Endodermal cell (in vitro differentiated cells): Measurements from ENCODE around the gene SOX6. TPM values are rescaled to one million over a fixed set of nuclear protein-coding genes. Genes with fewer than 3 reads are reported as not detected.

Source experiments
- DNase-seq: peaks from one replicate; pipeline ENCODE4 v3.0.0-alpha.2; 2017
- H3K27ac ChIP-seq: 2 replicates; pipeline ENCODE4 v1.5.1; 2013; ENCODE audit warnings: mild to moderate bottlenecking, low read depth, low read length, moderate library complexity
- H3K27me3 ChIP-seq: 2 replicates; pipeline ENCODE4 v1.6.1; 2013; ENCODE audit warnings: mild to moderate bottlenecking, low read length, moderate library complexity; ENCODE audit not compliant: insufficient read depth, control insufficient read depth, poor library complexity, severe bottlenecking
- H3K36me3 ChIP-seq: 2 replicates; pipeline ENCODE4 v1.7.0; 2013; ENCODE audit warnings: mild to moderate bottlenecking, low read length, moderate library complexity; ENCODE audit not compliant: control insufficient read depth, insufficient read depth
- H3K4me1 ChIP-seq: one replicate; pipeline ENCODE4 v1.7.0; 2013; ENCODE audit warnings: low read length; ENCODE audit not compliant: control insufficient read depth, insufficient read depth
- H3K4me3 ChIP-seq: 2 replicates; pipeline ENCODE4 v1.5.1; 2013; ENCODE audit warnings: mild to moderate bottlenecking, low read length, moderate library complexity
- H3K9ac ChIP-seq: 2 replicates; pipeline ENCODE4 v1.6.1; 2013; ENCODE audit warnings: mild to moderate bottlenecking, low read length, moderate library complexity; ENCODE audit not compliant: poor library complexity, severe bottlenecking; ENCODE audit errors: extremely low read depth
- H3K9me3 ChIP-seq: 2 replicates; pipeline ENCODE4 v1.6.1; 2013; ENCODE audit warnings: mild to moderate bottlenecking, low read length, moderate library complexity; ENCODE audit not compliant: control insufficient read depth
- H3K27ac Mint-ChIP-seq: 2 replicates; pipeline ENCODE4 v1.8.0; 2020; ENCODE audit warnings: mixed read lengths
- H3K27me3 Mint-ChIP-seq: 2 replicates; pipeline ENCODE4 v1.8.0; 2021; ENCODE audit warnings: mild to moderate bottlenecking, mixed read lengths; ENCODE audit not compliant: insufficient read depth
- H3K36me3 Mint-ChIP-seq: 2 replicates; pipeline ENCODE4 v1.8.0; 2020; ENCODE audit warnings: low read depth, mixed read lengths
- H3K4me1 Mint-ChIP-seq: 2 replicates; pipeline ENCODE4 v1.8.0; 2020; ENCODE audit warnings: mixed read lengths
- H3K4me3 Mint-ChIP-seq: 2 replicates; pipeline ENCODE4 v1.8.0; 2020; ENCODE audit warnings: mild to moderate bottlenecking, moderate library complexity, mixed read lengths
- H3K9me3 Mint-ChIP-seq: 2 replicates; pipeline ENCODE4 v1.8.0; 2020; ENCODE audit warnings: mild to moderate bottlenecking, mixed read lengths
- CTCF ChIP-seq: fragments of 200-600 bp; sonication (generic); conservative IDR thresholded peaks from 2 replicates; pipeline ENCODE4 v1.5.0; 2021; ENCODE audit warnings: antibody characterized with exemption, mild to moderate bottlenecking
- WGBS, 2 experiments: methylation state at CpG; one replicate each; pipeline versions ENCODE4 v1.1.5 to v1.1.7; 2013; ENCODE audit warnings: missing lambda C conversion rate in 2 of 2, mixed read lengths in 1 of 2; ENCODE audit not compliant: insufficient coverage in 1 of 2, insufficient read length in 1 of 2; 5-methylcytosine and 5-hydroxymethylcytosine counted together
- total RNA-seq, 2 donors: library from RNA; stranded (reverse); fragmentation: NEBNext Ultra II Directional in 1 of 2; extraction: Animal tissue kit (Norgen Biotek cat#: 25700) in 1 of 2; gene quantifications; 2 replicates in 1 of 2; 3 replicates in 1 of 2; pipeline ENCODE4 v1.2.1, GENCODE V29; 2021

The SOX6 gene
- total RNA-seq, 2 donors from 2014 or later, result 0.13 to 0.20 TPM

DNA sequence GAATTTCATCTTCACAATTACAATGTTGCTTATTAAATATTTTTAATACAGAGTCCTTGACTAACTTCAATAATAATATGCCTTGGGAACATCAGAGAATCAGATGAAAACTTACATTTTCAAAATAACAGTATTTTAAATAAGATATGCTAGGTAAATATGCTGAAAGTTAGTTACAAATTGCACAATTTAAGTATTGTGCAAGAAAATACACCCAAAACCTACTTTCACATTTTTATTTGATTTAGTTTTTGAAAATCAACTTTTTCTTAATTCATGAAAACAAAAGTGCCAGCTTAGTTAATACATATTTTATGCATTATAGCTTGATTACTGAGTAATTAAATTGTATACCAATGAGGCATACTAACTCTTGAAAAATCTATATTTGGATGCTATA is 76.8 kb downstream of the SOX6 start:
- Histone ChIP-seq H3K9ac (no peak overlapping the region), H3K4me3 (no peak overlapping the region), H3K9me3 (no peaks in the 10 kb centered on the region), H3K36me3 (no peaks in the 10 kb centered on the region), H3K27me3 (no peaks in the 10 kb centered on the region), H3K27ac (no peak overlapping the region), H3K4me1 (no peaks in the 10 kb centered on the region)
- TF ChIP-seq CTCF, result no peak
- no peaks in the 10 kb centered on the region for H3K4me1 Mint-ChIP-seq
- H3K4me3 Mint-ChIP-seq, result no peak overlapping the region
- H3K27ac Mint-ChIP-seq, result no peak overlapping the region
- no peaks in the 10 kb centered on the region for H3K27me3 Mint-ChIP-seq
- no peak for DNase-seq
- no peaks in the 10 kb centered on the region for H3K36me3 Mint-ChIP-seq
- H3K9me3 Mint-ChIP-seq, result no peaks in the 10 kb centered on the region

DNA sequence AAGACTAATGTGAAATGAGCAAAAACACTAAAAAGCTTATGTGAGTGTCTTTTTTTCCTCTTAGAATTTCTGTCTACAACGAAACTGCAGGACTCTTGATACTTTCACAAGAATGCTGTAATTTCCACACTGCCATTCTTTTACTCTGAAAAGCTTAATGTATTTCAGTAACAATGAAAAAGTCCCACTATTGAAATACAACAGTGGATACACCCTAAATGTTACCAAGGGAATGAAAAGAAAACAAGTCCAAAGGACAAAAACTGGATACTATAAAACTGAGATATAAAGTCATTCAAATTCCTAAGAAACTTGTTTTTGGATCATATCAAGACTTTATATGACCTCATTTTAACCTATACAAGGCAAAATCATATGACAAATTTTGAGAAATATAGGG is 77.4 kb downstream of the SOX6 start:
- H3K36me3 ChIP-seq, result no peaks in the 10 kb centered on the region
- 75 to 100% methylated on average over 1 of the region's 1 CpG for whole genome bisulfite sequencing, 2 experiments
- Mint-ChIP-seq H3K27me3 (no peaks in the 10 kb centered on the region), H3K9me3 (no peaks in the 10 kb centered on the region), H3K4me3 (no peak overlapping the region), H3K27ac (no peak overlapping the region), H3K36me3 (no peaks in the 10 kb centered on the region), H3K4me1 (no peaks in the 10 kb centered on the region)
- no peaks in the 10 kb centered on the region for H3K9me3 ChIP-seq
- H3K4me3 ChIP-seq, result no peak overlapping the region
- no peaks in the 10 kb centered on the region for H3K27me3 ChIP-seq
- no peak for DNase-seq
- no peak overlapping the region for H3K9ac ChIP-seq
- TF ChIP-seq CTCF, result no peak
- no peak overlapping the region for H3K27ac ChIP-seq
- H3K4me1 ChIP-seq, result no peaks in the 10 kb centered on the region

DNA sequence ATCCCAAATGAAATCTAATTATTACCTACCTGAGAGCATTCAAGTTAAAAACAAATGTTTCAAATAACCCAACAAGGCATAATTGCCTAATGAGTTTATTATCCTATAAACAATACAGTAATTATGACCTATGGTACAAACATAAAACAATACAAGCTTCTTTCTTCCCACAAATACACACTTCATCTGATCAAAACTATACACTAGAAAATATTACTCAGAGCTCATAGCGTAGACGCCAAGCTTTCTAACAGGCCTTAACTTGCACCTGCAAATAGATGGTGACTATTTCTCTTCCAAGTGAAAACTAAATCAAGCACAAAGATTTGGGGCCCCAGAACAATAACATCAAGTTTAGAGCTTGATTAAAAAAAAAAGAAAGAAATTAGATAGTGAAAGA is 78.1 kb downstream of the SOX6 start:
- no peak for DNase-seq
- no peaks in the 10 kb centered on the region for H3K4me1 Mint-ChIP-seq
- no peak overlapping the region for H3K4me3 Mint-ChIP-seq
- H3K27ac ChIP-seq, result no peak overlapping the region
- H3K9me3 Mint-ChIP-seq, result no peaks in the 10 kb centered on the region
- no peak overlapping the region for H3K9ac ChIP-seq
- no peak overlapping the region for H3K4me3 ChIP-seq
- WGBS, 2 experiments, result 93 to 100% methylated on average over 1 to 2 of the region's 2 CpGs
- H3K4me1 ChIP-seq, result no peaks in the 10 kb centered on the region
- H3K9me3 ChIP-seq, result no peaks in the 10 kb centered on the region
- no peaks in the 10 kb centered on the region for H3K36me3 Mint-ChIP-seq
- no peaks in the 10 kb centered on the region for H3K27me3 ChIP-seq
- no peaks in the 10 kb centered on the region for H3K36me3 ChIP-seq
- no peak overlapping the region for H3K27ac Mint-ChIP-seq
- TF ChIP-seq CTCF, result no peak
- H3K27me3 Mint-ChIP-seq, result no peaks in the 10 kb centered on the region
